HepG2 (cell line): Measurements from ENCODE around the gene THSD4. TPM values are rescaled to one million over a fixed set of nuclear protein-coding genes. Genes with fewer than 3 reads are reported as not detected.

Experiments used
- ATAC-seq: fragments of 200-7000 bp; cut with Tn5 transposase; 3 replicates; pipeline ENCODE4 v1.9.1; 2020; ENCODE audit warnings: mild to moderate bottlenecking, moderate library complexity
- BruUV-seq: library from RNA; stranded (reverse); fragments of 400-500 nt; replicated peaks from 2 replicates; lab custom pipeline; 2021; lab: Mats Ljungman, UMichigan
- CTCF ChIA-PET: fragments of 300-600 bp; formaldehyde crosslinking; extraction: SDS; loops from one replicate; lab custom pipeline; 2021; ENCODE audit warnings: low total read pairs, inconsistent platforms, low intra/inter-chr PET ratio; lab: Yijun Ruan, JAX
- POLR2A ChIA-PET: fragments of 350-600 bp; sonication (Branson Sonifier 250); formaldehyde crosslinking; loops from one replicate; lab custom pipeline; 2020; ENCODE audit warnings: antibody characterized with exemption, inconsistent platforms; lab: Yijun Ruan, JAX
- DNase-seq: peaks from one replicate; pipeline ENCODE4 v3.0.0-alpha.2; 2015; ENCODE audit warnings: low spot score
- FAIRE-seq: peaks from 3 replicates; lab custom pipeline; 2011; peaks lifted over from hg19 to GRCh38; lab: Jason Lieb, UNC
- H2AFZ ChIP-seq: one replicate; pipeline ENCODE4 v1.6.1; 2011; ENCODE audit warnings: low read length, inconsistent platforms
- H3K27ac ChIP-seq: fragments of 300-600 bp; 3 replicates; pipeline ENCODE4 v1.8.0; 2011; ENCODE audit warnings: mixed run types, mild to moderate bottlenecking, mixed read lengths, low read length, inconsistent platforms; ENCODE audit not compliant: insufficient read depth; ENCODE audit errors: extremely low read length
- H3K27me3 ChIP-seq, 2 experiments: fragments of 200-600 bp in 1 of 2; 2 replicates in 1 of 2; 3 replicates in 1 of 2; pipeline versions ENCODE4 v1.6.0 to v1.8.0; 2011; ENCODE audit warnings: low read length in 2 of 2, mild to moderate bottlenecking in 2 of 2, moderate library complexity in 2 of 2, inconsistent platforms in 1 of 2; ENCODE audit not compliant: insufficient read depth in 2 of 2, control insufficient read depth in 1 of 2
- H3K36me3 ChIP-seq, 2 experiments: fragments of 200-600 bp in 1 of 2; replicated peaks in 1 of 2; 2 replicates in 1 of 2; 3 replicates in 1 of 2; pipeline versions ENCODE4 v1.5.1 to v1.8.0; 2011; ENCODE audit warnings: low read length in 2 of 2, inconsistent platforms in 1 of 2; ENCODE audit not compliant: insufficient read depth in 2 of 2, control insufficient read depth in 1 of 2
- H3K4me1 ChIP-seq: 2 replicates; pipeline ENCODE4 v1.5.1; 2012; ENCODE audit warnings: low read length, inconsistent platforms; ENCODE audit not compliant: insufficient read depth
- H3K4me2 ChIP-seq: 2 replicates; pipeline ENCODE4 v1.6.0; 2011; ENCODE audit warnings: low read depth, low read length, inconsistent platforms
- H3K4me3 ChIP-seq, 3 experiments: fragments of 200-600 bp in 1 of 3; sonication (generic), shearing (Covaris generic) in 1 of 3; replicated peaks in 1 of 3; 2 replicates each; pipeline ENCODE4 v1.5.1; 2011 to 2016; ENCODE audit warnings: low read length in 3 of 3, inconsistent platforms in 2 of 3, low read depth in 2 of 3, mild to moderate bottlenecking in 2 of 3, control low read depth in 1 of 3, mixed read lengths in 1 of 3; ENCODE audit not compliant: insufficient read depth in 1 of 3
- H3K79me2 ChIP-seq: one replicate; pipeline ENCODE4 v1.6.1; 2011; ENCODE audit warnings: low read length, inconsistent platforms; ENCODE audit not compliant: insufficient read depth
- H3K9ac ChIP-seq: 2 replicates; pipeline ENCODE4 v1.6.0; 2011; ENCODE audit warnings: mild to moderate bottlenecking, low read depth, low read length, inconsistent platforms; ENCODE audit not compliant: insufficient read depth
- H3K9me3 ChIP-seq: 2 replicates; pipeline ENCODE4 v1.5.1; 2012; ENCODE audit warnings: mild to moderate bottlenecking, low read length
- H4K20me1 ChIP-seq: 2 replicates; pipeline ENCODE4 v1.6.0; 2011; ENCODE audit warnings: inconsistent platforms, mild to moderate bottlenecking, low read length, moderate library complexity; ENCODE audit not compliant: insufficient read depth
- ATM ChIP-seq: fragments of 450-650 bp; IDR thresholded peaks from 2 replicates; pipeline ENCODE4 v1.7.1; 2017; ENCODE audit warnings: mild to moderate bottlenecking, borderline replicate concordance
- HDAC6 ChIP-seq: fragments of 200-600 bp; sonication (generic); IDR thresholded peaks from 2 replicates; pipeline ENCODE4 v1.7.0; 2017; ENCODE audit warnings: mild to moderate bottlenecking, antibody characterized with exemption, low read length, low read depth
- HNRNPL ChIP-seq: fragments of 200-400 bp; formaldehyde crosslinking; IDR thresholded peaks from 2 replicates; pipeline ENCODE4 v1.6.1; 2017; ENCODE audit warnings: mild to moderate bottlenecking, low read depth, low read length
- RCOR2 ChIP-seq: IDR thresholded peaks from 2 replicates; pipeline ENCODE4 v1.6.1; 2016; ENCODE audit warnings: missing biosample characterization, missing genetic modification reagents
- RFXANK ChIP-seq: IDR thresholded peaks from 2 replicates; pipeline ENCODE4 v1.6.1; 2016
- SPEN ChIP-seq: sonication (generic); formaldehyde crosslinking; IDR thresholded peaks from 2 replicates; pipeline ENCODE4 v1.5.1; 2020; ENCODE audit warnings: low read depth, mild to moderate bottlenecking, missing genetic modification reagents
- ZNF101 ChIP-seq: sonication (generic); formaldehyde crosslinking; IDR thresholded peaks from 2 replicates; pipeline ENCODE4 v1.4.0; 2020; ENCODE audit warnings: mild to moderate bottlenecking, low read depth, missing genetic modification reagents, borderline replicate concordance
- ZNF121 ChIP-seq: sonication (generic); formaldehyde crosslinking; IDR thresholded peaks from 2 replicates; pipeline ENCODE4 v1.5.0; 2020; ENCODE audit warnings: mild to moderate bottlenecking, missing genetic modification reagents
- ZNF292 ChIP-seq: sonication (generic); formaldehyde crosslinking; IDR thresholded peaks from 2 replicates; pipeline ENCODE4 v1.8.1; 2022; ENCODE audit warnings: mild to moderate bottlenecking, low read depth, missing genetic modification reagents, borderline replicate concordance
- ZNF333 ChIP-seq: sonication (generic); formaldehyde crosslinking; IDR thresholded peaks from 2 replicates; pipeline ENCODE4 v1.4.0; 2020; ENCODE audit warnings: mild to moderate bottlenecking, missing genetic modification reagents, borderline replicate concordance
- ZNF484 ChIP-seq: sonication (generic); formaldehyde crosslinking; IDR thresholded peaks from 2 replicates; pipeline ENCODE4 v1.5.1; 2020; ENCODE audit warnings: mild to moderate bottlenecking, low read depth, missing genetic modification reagents, borderline replicate concordance
- ZNF674 ChIP-seq: sonication (generic); formaldehyde crosslinking; IDR thresholded peaks from 2 replicates; pipeline ENCODE4 v1.5.0; 2020; ENCODE audit warnings: low read depth, mild to moderate bottlenecking, missing genetic modification reagents
- ZNF678 ChIP-seq: sonication (generic); formaldehyde crosslinking; IDR thresholded peaks from 2 replicates; pipeline ENCODE4 v1.4.0; 2020; ENCODE audit warnings: mild to moderate bottlenecking, missing genetic modification reagents
- ZNF772 ChIP-seq: sonication (generic); formaldehyde crosslinking; IDR thresholded peaks from 2 replicates; pipeline ENCODE4 v1.5.0; 2020; ENCODE audit warnings: mild to moderate bottlenecking, missing genetic modification reagents
- ZSCAN22 ChIP-seq: sonication (generic); formaldehyde crosslinking; IDR thresholded peaks from 2 replicates; pipeline ENCODE4 v1.4.0; 2020; ENCODE audit warnings: mild to moderate bottlenecking, missing genetic modification reagents
- ZSCAN9 ChIP-seq: IDR thresholded peaks from 2 replicates; pipeline ENCODE4 v1.6.1; 2016; ENCODE audit warnings: borderline replicate concordance
- WGBS: methylation state at CpG from one replicate; pipeline ENCODE4 v1.1.6; 2017; ENCODE audit warnings: low lambda C conversion rate; 5-methylcytosine and 5-hydroxymethylcytosine counted together
- in situ Hi-C: cut with HindIII; loops from 2 replicates; pipeline ENCODE4 v1.10.0; 2017; ENCODE audit warnings: low pct_unique_long_range_greater_than_20kb; ENCODE audit not compliant: extremely low pct_ligation_motif_present
- intact Hi-C: fragments of 100-400 bp; cut with micrococcal nuclease; formaldehyde crosslinking; loops from one replicate; pipeline ENCODE4 v1.10.0; 2022; ENCODE audit not compliant: unreplicated experiment
- polyA plus RNA-seq, 8 experiments: library from polyadenylated mRNA; depleted of rRNA in 3 of 8; stranded (reverse) in 7 of 8; unstranded in 1 of 8; fragments of >200 nt; fragmentation: Illumina TruSeq in 4 of 8; extraction: Trizol in 4 of 8; gene quantifications; 2 replicates each; pipeline versions ENCODE4 v1.2.1 to v1.2.3, GENCODE V29; 2011 to 2016; ENCODE audit warnings: low read depth in 4 of 8, missing spikeins in 1 of 8, mixed read lengths in 1 of 8; ENCODE audit not compliant: insufficient read depth in 1 of 8
- total RNA-seq, 5 experiments: library from RNA; depleted of rRNA; stranded (reverse); fragments of >200 nt; fragmentation: Illumina TruSeq; extraction: Trizol; gene quantifications; 2 replicates each; pipeline ENCODE4 v1.2.3, GENCODE V29; 2016; ENCODE audit warnings: low read depth in 1 of 5
- TF ChIP-seq, protein P1 (sequence below): sonication (generic); formaldehyde crosslinking; IDR thresholded peaks from 2 replicates; pipeline ENCODE4 v1.4.0; 2020; ENCODE audit warnings: low read depth, missing genetic modification reagents
- TF ChIP-seq, protein P2 (sequence below): sonication (generic); formaldehyde crosslinking; IDR thresholded peaks from 2 replicates; pipeline ENCODE4 v1.5.0; 2020; ENCODE audit warnings: missing genetic modification reagents

THSD4 gene
- total and polyA plus RNA-seq, 2 of the 13 experiments (the other 11 are each of a cell fraction or from before 2014, with no cell fraction given), result 0.07 to 0.21 TPM

DNA sequence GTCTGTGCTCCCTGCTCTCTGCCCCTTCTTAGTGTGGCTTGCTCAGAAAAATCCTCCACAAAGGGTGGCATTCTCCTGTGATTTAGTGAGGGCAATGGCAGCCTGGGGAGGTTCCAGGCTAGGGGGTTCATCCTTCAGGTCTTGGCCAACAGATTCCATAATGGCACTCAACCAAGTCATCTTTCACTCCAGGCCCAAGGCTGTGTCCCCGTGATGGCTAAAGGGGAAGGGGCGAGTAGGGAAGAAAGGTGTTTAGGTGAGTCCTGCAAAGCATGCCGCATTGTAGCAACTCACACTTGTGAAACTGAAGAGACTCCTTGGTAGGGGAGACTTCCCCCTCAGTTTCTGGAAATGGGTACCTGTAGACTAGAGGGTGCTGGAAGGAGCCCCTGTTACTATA is 105.6 kb downstream of the THSD4 start (continued):
- TF ChIP-seq, protein P1, sequence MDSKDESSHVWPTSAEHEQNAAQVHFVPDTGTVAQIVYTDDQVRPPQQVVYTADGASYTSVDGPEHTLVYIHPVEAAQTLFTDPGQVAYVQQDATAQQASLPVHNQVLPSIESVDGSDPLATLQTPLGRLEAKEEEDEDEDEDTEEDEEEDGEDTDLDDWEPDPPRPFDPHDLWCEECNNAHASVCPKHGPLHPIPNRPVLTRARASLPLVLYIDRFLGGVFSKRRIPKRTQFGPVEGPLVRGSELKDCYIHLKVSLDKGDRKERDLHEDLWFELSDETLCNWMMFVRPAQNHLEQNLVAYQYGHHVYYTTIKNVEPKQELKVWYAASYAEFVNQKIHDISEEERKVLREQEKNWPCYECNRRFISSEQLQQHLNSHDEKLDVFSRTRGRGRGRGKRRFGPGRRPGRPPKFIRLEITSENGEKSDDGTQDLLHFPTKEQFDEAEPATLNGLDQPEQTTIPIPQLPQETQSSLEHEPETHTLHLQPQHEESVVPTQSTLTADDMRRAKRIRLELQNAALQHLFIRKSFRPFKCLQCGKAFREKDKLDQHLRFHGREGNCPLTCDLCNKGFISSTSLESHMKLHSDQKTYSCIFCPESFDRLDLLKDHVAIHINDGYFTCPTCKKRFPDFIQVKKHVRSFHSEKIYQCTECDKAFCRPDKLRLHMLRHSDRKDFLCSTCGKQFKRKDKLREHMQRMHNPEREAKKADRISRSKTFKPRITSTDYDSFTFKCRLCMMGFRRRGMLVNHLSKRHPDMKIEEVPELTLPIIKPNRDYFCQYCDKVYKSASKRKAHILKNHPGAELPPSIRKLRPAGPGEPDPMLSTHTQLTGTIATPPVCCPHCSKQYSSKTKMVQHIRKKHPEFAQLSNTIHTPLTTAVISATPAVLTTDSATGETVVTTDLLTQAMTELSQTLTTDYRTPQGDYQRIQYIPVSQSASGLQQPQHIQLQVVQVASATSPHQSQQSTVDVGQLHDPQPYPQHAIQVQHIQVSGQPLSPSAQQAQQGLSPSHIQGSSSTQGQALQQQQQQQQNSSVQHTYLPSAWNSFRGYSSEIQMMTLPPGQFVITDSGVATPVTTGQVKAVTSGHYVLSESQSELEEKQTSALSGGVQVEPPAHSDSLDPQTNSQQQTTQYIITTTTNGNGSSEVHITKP (CRISPR knock-in tag), result no peak
- TF ChIP-seq HNRNPL (no peak), ZNF772 (no peak)

DNA sequence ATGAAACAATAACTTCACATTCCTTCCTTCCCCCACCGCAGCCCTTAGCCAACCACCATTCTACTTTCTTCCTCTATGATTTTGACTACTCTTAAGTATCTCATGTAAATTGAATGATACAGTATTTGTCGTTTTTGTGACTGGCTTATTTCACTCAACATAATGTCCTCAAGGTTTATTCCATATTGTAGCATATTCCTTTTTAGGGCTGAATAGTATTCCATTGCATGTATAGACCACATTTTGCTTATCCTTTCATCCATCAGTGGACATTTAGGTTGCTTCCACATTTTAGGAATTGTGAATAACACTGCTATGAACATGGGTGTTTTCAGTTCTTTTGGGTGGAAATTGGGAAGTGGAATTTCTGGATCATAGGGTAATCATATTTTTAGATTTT is 106.1 kb downstream of the THSD4 start:
- 12% methylated on average over 2 of the region's 2 CpGs for WGBS

More for the DNA sequence above, 106.1 kb downstream of the THSD4 start:
- in situ Hi-C loops (no loop called here), intact Hi-C loops (no loop called here)
- no peak for ATAC-seq
- Histone ChIP-seq H3K27me3 (0 out of 5 replicates have a peak, but pooled peaks cover 0 to 3% of the 10 kb centered on the region in 2 experiments), H3K9me3 (no peaks in the 10 kb centered on the region), H3K4me1 (no peaks in the 10 kb centered on the region), H2AFZ (no peak overlapping the region), H4K20me1 (no peaks in the 10 kb centered on the region), H3K27ac (no peak overlapping the region), H3K4me2 (no peak overlapping the region), H3K36me3 (no peaks in the 10 kb centered on the region), H3K4me3 (no peak overlapping the region), H3K79me2 (no peaks in the 10 kb centered on the region), H3K9ac (no peak overlapping the region)
- DNase-seq, result no peak
- ChIA-PET POLR2A (no interaction called here), CTCF (no interaction called here)
- no peak for TF ChIP-seq ZSCAN9 (CRISPR knock-in tag)
- no peak for TF ChIP-seq SPEN (CRISPR knock-in tag)
- no peak for TF ChIP-seq RFXANK (CRISPR knock-in tag)
- TF ChIP-seq ZNF484 (CRISPR knock-in tag), result no peak
- no peak for TF ChIP-seq ZNF333 (CRISPR knock-in tag)
- TF ChIP-seq ZNF678 (CRISPR knock-in tag), result no peak
- no peak for TF ChIP-seq RCOR2 (CRISPR knock-in tag)
- no peak for TF ChIP-seq HDAC6
- TF ChIP-seq ZNF674 (CRISPR knock-in tag), result no peak
- TF ChIP-seq ZNF292 (CRISPR knock-in tag), result no peak
- TF ChIP-seq, protein P2, sequence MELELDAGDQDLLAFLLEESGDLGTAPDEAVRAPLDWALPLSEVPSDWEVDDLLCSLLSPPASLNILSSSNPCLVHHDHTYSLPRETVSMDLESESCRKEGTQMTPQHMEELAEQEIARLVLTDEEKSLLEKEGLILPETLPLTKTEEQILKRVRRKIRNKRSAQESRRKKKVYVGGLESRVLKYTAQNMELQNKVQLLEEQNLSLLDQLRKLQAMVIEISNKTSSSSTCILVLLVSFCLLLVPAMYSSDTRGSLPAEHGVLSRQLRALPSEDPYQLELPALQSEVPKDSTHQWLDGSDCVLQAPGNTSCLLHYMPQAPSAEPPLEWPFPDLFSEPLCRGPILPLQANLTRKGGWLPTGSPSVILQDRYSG (CRISPR knock-in tag), result no peak
- TF ChIP-seq ZNF121 (CRISPR knock-in tag), result no peak
- no peak for TF ChIP-seq ATM
- no peak for TF ChIP-seq ZNF101 (CRISPR knock-in tag)
- TF ChIP-seq ZSCAN22 (CRISPR knock-in tag), result no peak
- FAIRE-seq, result no peak
- no TSS peak for BruUV-seq
